GM21528 (cell line): Measurements from ENCODE around the gene SLC7A5.
"Not testable (repeated sequence)": the region's sequence is repeated elsewhere in the genome, so short reads cannot be mapped to it uniquely, and the experiment has no call there.

Experiments
- ATAC-seq: cut with Tn5 transposase; IDR thresholded peaks from one replicate; pipeline ENCODE4 v1.9.1; 2021; ENCODE audit warnings: mild to moderate bottlenecking, moderate library complexity; ENCODE audit not compliant: unreplicated experiment, low FRiP score

SLC7A5 gene

GRCh38 chr16:87869061-87869878 lies at the start of gene SLC7A5:
TSS of gene SLC7A5 (minus strand) at chr16:87869507. CDS start at chr16:87869422, 85 bp downstream.
- peak; percentile 59 for ATAC-seq

- no peak for ATAC-seq
Measured at GRCh38 chr16:87918338-87918737, 49.0 kb upstream of the SLC7A5 start.

- no peak for ATAC-seq
Measured at GRCh38 chr16:87917503-87917902, 48.2 kb upstream of the SLC7A5 start.

GRCh38 chr16:87914812-87915211 lies 45.5 kb upstream of the SLC7A5 start:
- no peak for ATAC-seq

- not testable (repeated sequence) for ATAC-seq
Measured at GRCh38 chr16:87914021-87914725, 44.9 kb upstream of the SLC7A5 start.

- not testable (repeated sequence) for ATAC-seq
Measured at GRCh38 chr16:87912691-87913090, 43.4 kb upstream of the SLC7A5 start.

GRCh38 chr16:87911106-87911763 lies 41.9 kb upstream of the SLC7A5 start:
- not testable (repeated sequence) for ATAC-seq

- ATAC-seq = peak; percentile 78
Measured at GRCh38 chr16:87909203-87909935, 40.1 kb upstream of the SLC7A5 start.

- ATAC-seq = not testable (repeated sequence)
Measured at GRCh38 chr16:87908101-87908500, 38.8 kb upstream of the SLC7A5 start.

- ATAC-seq = not testable (repeated sequence)
Measured at GRCh38 chr16:87905521-87905920, 36.2 kb upstream of the SLC7A5 start.

- not testable (repeated sequence) for ATAC-seq
Measured at GRCh38 chr16:87904963-87905362, 35.7 kb upstream of the SLC7A5 start.

GRCh38 chr16:87900489-87900888 lies 31.2 kb upstream of the SLC7A5 start:
- ATAC-seq = not testable (repeated sequence)

GRCh38 chr16:87897521-87898505 lies 28.5 kb upstream of the SLC7A5 start:
- no peak for ATAC-seq

- not testable (repeated sequence) for ATAC-seq
Measured at GRCh38 chr16:87896924-87897520, 27.7 kb upstream of the SLC7A5 start.

GRCh38 chr16:87896176-87896890 lies 27.0 kb upstream of the SLC7A5 start:
- ATAC-seq = peak; percentile 9

- peak; percentile 73 for ATAC-seq
Measured at GRCh38 chr16:87895641-87896141, 26.4 kb upstream of the SLC7A5 start.

GRCh38 chr16:87894005-87894404 lies 24.7 kb upstream of the SLC7A5 start:
- not testable (repeated sequence) for ATAC-seq

- ATAC-seq = no peak
Measured at GRCh38 chr16:87891764-87892163, 22.5 kb upstream of the SLC7A5 start.
